IMR-90 (cell line): ENCODE results near the gene PDIA4.

Source experiments
- CEBPB ChIP-seq: IDR thresholded peaks from 2 replicates; pipeline ENCODE4 v1.6.1; 2012; ENCODE audit warnings: low read depth, low read length, improper control_type of control experiment
- CTCF ChIP-seq: conservative IDR thresholded peaks from 2 replicates; pipeline ENCODE4 v1.5.1; 2012; ENCODE audit warnings: mild to moderate bottlenecking, low read depth, low read length, improper control_type of control experiment
- MAFK ChIP-seq: IDR thresholded peaks from 2 replicates; pipeline ENCODE4 v1.6.1; 2012; ENCODE audit warnings: low read depth, low read length, improper control_type of control experiment
- POLR2A ChIP-seq: IDR thresholded peaks from 2 replicates; pipeline ENCODE4 v1.6.1; 2012; ENCODE audit warnings: mild to moderate bottlenecking, low read depth, low read length
- USF2 ChIP-seq: fragments of 150-350 bp; IDR thresholded peaks from 2 replicates; pipeline ENCODE4 v1.6.1; 2017; ENCODE audit warnings: mild to moderate bottlenecking, antibody characterized with exemption, low read length, low read depth

- no peak for TF ChIP-seq CTCF
- no peak for TF ChIP-seq POLR2A
- TF ChIP-seq CEBPB, result no peak
- no peak for TF ChIP-seq USF2
- TF ChIP-seq MAFK, result no peak
These were observed 527 bp downstream of the PDIA4 start for GRCh38 chr7:149027611-149028345.
